B cell (primary cell): Measurements from ENCODE around the gene F8. TPM values are rescaled to one million over a fixed set of nuclear protein-coding genes. Genes with fewer than 3 reads are reported as not detected.
A peak's percentile ranks its signal among the peaks of the same experiment; 100 is the strongest.

Experiments used
- ATAC-seq: fragments of 200-7000 bp; cut with Tn5 transposase; one replicate; pipeline ENCODE4 v1.10.0; 2021; ENCODE audit warnings: low read depth, mild to moderate bottlenecking, moderate number of reproducible peaks, moderate library complexity
- CTCF ChIA-PET: fragments of 350-600 bp; sonication (Branson Sonifier 250); formaldehyde crosslinking; loops from one replicate; lab custom pipeline; 2021; ENCODE audit warnings: antibody characterized with exemption, inconsistent platforms; lab: Charles Lee
- POLR2A ChIA-PET: fragments of 350-600 bp; sonication (Branson Sonifier 250); formaldehyde crosslinking; loops from one replicate; lab custom pipeline; 2021; ENCODE audit warnings: antibody characterized with exemption; lab: Charles Lee
- DNase-seq: peaks from one replicate; pipeline ENCODE4 v3.0.0; 2013
- H2AFZ ChIP-seq: 2 replicates; pipeline ENCODE4 v1.6.1; 2012; ENCODE audit warnings: mild to moderate bottlenecking, low read depth, low read length; ENCODE audit not compliant: insufficient read depth, poor library complexity, severe bottlenecking
- H3K27ac ChIP-seq, 2 donors: 1 replicate in 1 of 2; 2 replicates in 1 of 2; pipeline ENCODE4 v1.5.1; 2012 to 2013; ENCODE audit warnings: low read length in 2 of 2, mild to moderate bottlenecking in 2 of 2, moderate library complexity in 1 of 2
- H3K27me3 ChIP-seq, 4 experiments: fragments of 200-600 bp in 1 of 4; sonication (generic) in 1 of 4; replicated peaks in 1 of 4; 1 replicate in 2 of 4; 2 replicates in 2 of 4; pipeline versions ENCODE4 v1.6.1 to v1.7.0; 2013 to 2016; ENCODE audit warnings: low read length in 3 of 4, mild to moderate bottlenecking in 2 of 4, mixed read lengths in 1 of 4, moderate library complexity in 1 of 4; ENCODE audit not compliant: insufficient read depth in 4 of 4, control insufficient read depth in 3 of 4; ENCODE audit errors: control extremely low read depth in 1 of 4
- H3K36me3 ChIP-seq, 2 experiments: replicated peaks in 1 of 2; 1 replicate in 1 of 2; 2 replicates in 1 of 2; pipeline versions ENCODE4 v1.6.1 to v1.7.1; 2013; ENCODE audit warnings: low read length in 1 of 2; ENCODE audit not compliant: insufficient read depth in 2 of 2, control insufficient read depth in 1 of 2; ENCODE audit errors: control extremely low read depth in 1 of 2, extremely low read depth in 1 of 2
- H3K4me1 ChIP-seq, 2 donors: fragments of 200-600 bp in 1 of 2; sonication (generic) in 1 of 2; 1 replicate in 1 of 2; 2 replicates in 1 of 2; pipeline versions ENCODE4 v1.5.1 to v1.6.1; 2013 to 2017; ENCODE audit warnings: low read length in 2 of 2; ENCODE audit not compliant: control insufficient read depth in 2 of 2, insufficient read depth in 2 of 2
- H3K4me2 ChIP-seq: replicated peaks from 2 replicates; pipeline ENCODE3; 2012; ENCODE audit warnings: mild to moderate bottlenecking, low read depth, low read length; ENCODE audit not compliant: poor library complexity, severe bottlenecking
- H3K4me3 ChIP-seq, 5 experiments: fragments of 200-600 bp in 1 of 5; sonication (generic) in 1 of 5; 1 replicate in 3 of 5; 2 replicates in 2 of 5; pipeline versions ENCODE4 v1.5.1 to v1.7.0; 2011 to 2016; ENCODE audit warnings: low read length in 4 of 5, mild to moderate bottlenecking in 4 of 5, low read depth in 2 of 5, control low read depth in 1 of 5, moderate library complexity in 1 of 5; ENCODE audit not compliant: insufficient read depth in 1 of 5; ENCODE audit errors: control extremely low read depth in 1 of 5, extremely low read depth in 1 of 5
- H3K79me2 ChIP-seq: fragments of 200-600 bp; sonication (generic); one replicate; pipeline ENCODE4 v1.6.0; 2016; ENCODE audit warnings: low read length; ENCODE audit not compliant: control insufficient read depth, insufficient read depth
- H3K9ac ChIP-seq: fragments of 200-600 bp; sonication (generic); 2 replicates; pipeline ENCODE4 v1.6.1; 2017; ENCODE audit warnings: mild to moderate bottlenecking, low read length, moderate library complexity
- H3K9me3 ChIP-seq, 3 donors: one replicate each; pipeline versions ENCODE4 v1.6.1 to v1.7.1; 2013; ENCODE audit warnings: low read length in 2 of 3; ENCODE audit not compliant: control insufficient read depth in 2 of 3, insufficient read depth in 1 of 3; ENCODE audit errors: control extremely low read depth in 1 of 3
- H4K20me1 ChIP-seq: 2 replicates; pipeline ENCODE4 v1.6.0; 2012; ENCODE audit warnings: mild to moderate bottlenecking, low read length; ENCODE audit not compliant: insufficient read depth, control insufficient read depth, poor library complexity, severe bottlenecking
- H3K27ac Mint-ChIP-seq: one replicate; pipeline ENCODE4 v1.8.0; 2021; ENCODE audit warnings: mixed read lengths
- H3K27me3 Mint-ChIP-seq: one replicate; pipeline ENCODE4 v1.8.0; 2021; ENCODE audit warnings: mixed read lengths
- H3K4me1 Mint-ChIP-seq: one replicate; pipeline ENCODE4 v1.8.0; 2021; ENCODE audit warnings: mixed read lengths
- H3K4me3 Mint-ChIP-seq: one replicate; pipeline ENCODE4 v1.8.0; 2021; ENCODE audit warnings: mixed read lengths
- H3K9me3 Mint-ChIP-seq: one replicate; pipeline ENCODE4 v1.8.0; 2022; ENCODE audit warnings: mixed read lengths; ENCODE audit not compliant: insufficient read depth
- CTCF ChIP-seq: fragments of 200-600 bp; IDR thresholded peaks from one replicate; pipeline ENCODE4 v1.8.0; 2022; ENCODE audit warnings: antibody characterized with exemption, mild to moderate bottlenecking
- EZH2 ChIP-seq: IDR thresholded peaks from 2 replicates; pipeline ENCODE4 v1.6.1; 2012; ENCODE audit warnings: borderline replicate concordance, low read depth, mild to moderate bottlenecking, moderate library complexity, low read length; ENCODE audit not compliant: insufficient read depth, poor library complexity, severe bottlenecking
- WGBS: methylation state at CpG from one replicate; pipeline ENCODE4 v1.1.5; 2013; ENCODE audit warnings: missing lambda C conversion rate; ENCODE audit not compliant: insufficient coverage; 5-methylcytosine and 5-hydroxymethylcytosine counted together
- intact Hi-C: fragments of 100-400 bp; cut with micrococcal nuclease; formaldehyde crosslinking; loops from one replicate; pipeline ENCODE4 v1.10.0; 2022
- polyA plus RNA-seq: library from polyadenylated mRNA; depleted of rRNA; stranded (reverse); fragments of >200 nt; gene quantifications from 2 replicates; pipeline ENCODE4 v1.2.3, GENCODE V29; 2012
- total RNA-seq, 2 donors: library from RNA; stranded (reverse); fragments of 120-200 nt in 1 of 2; gene quantifications; 1 replicate in 1 of 2; 2 replicates in 1 of 2; pipeline versions ENCODE4 v1.2.3 to v1.2.4, GENCODE V29; 2013 to 2022

The F8 gene
- total and polyA plus RNA-seq, 2 donors (not counting 1 experiment from before 2014, with no cell fraction given), result 0.86 to 1.4 TPM

- Histone ChIP-seq H3K36me3 (peaks cover 0 to 14% of the 10 kb centered on the region in 2 experiments), H4K20me1 (no peaks in the 10 kb centered on the region), H3K27ac (no peak overlapping the region), H3K4me1 (peaks cover 0 to 9% of the 10 kb centered on the region in 2 donors), H3K4me3 (peak overlapping the region in 1 of 5 experiments; percentile 20), H3K9me3 (no peaks in the 10 kb centered on the region), H3K79me2 (no peaks in the 10 kb centered on the region), H3K9ac (no peak overlapping the region), H3K4me2 (peak overlapping the region; percentile 57), H3K27me3 (no peaks in the 10 kb centered on the region), H2AFZ (peak overlapping the region; percentile 30)
- H3K27ac Mint-ChIP-seq, result peak overlapping the region; percentile 39
- H3K4me1 Mint-ChIP-seq, result peaks cover 9% of the 10 kb centered on the region
- CTCF ChIA-PET, result interaction anchor here (0.8 to 4.2 kb wide), 12 partner anchors 9 to 139 kb away, joined by 3 to 26 read pairs (median 6); partner anchors contain the start of genes F8 and FUNDC2
- DNase-seq (peak; percentile 70), ATAC-seq (peak; percentile 74)
- intact Hi-C loops, result loop anchor here (1.0 to 5.0 kb wide), 3 partner anchors 14 to 140 kb away; partner anchors contain the start of genes BRCC3, CMC4 and MTCP1
- no peaks in the 10 kb centered on the region for H3K27me3 Mint-ChIP-seq
- peak overlapping the region; percentile 32 for H3K4me3 Mint-ChIP-seq
- POLR2A ChIA-PET, result no interaction called here
- TF ChIP-seq CTCF (peak; percentile 76), EZH2 (no peak)
- no peaks in the 10 kb centered on the region for H3K9me3 Mint-ChIP-seq
- 14% methylated on average over 13 of the region's 25 CpGs for WGBS
Measured at GRCh38 chrX:155056877-155057792, 34.6 kb upstream of the F8 start.
